ENCODE results near the gene CNKSR2. TPM values are rescaled to one million over a fixed set of nuclear protein-coding genes. Genes with fewer than 3 reads are reported as not detected.

The CNKSR2 gene
- under 1 TPM; 0.15 to 0.95 TPM for total RNA-seq
- long read RNA-seq, partial matches to known transcripts: 7 of 7 reads
- long read RNA-seq, other reads (novel, unspliced or antisense): 0 of 7 reads

GRCh38 chrX:21374163-21374993 lies at the start of gene CNKSR2:
TSS of gene CNKSR2 (plus strand) at chrX:21374418. CDS start at chrX:21374898, 480 bp downstream.
- DNase-seq (peak; percentile 24 to 30), ATAC-seq (peak; percentile 52)

GRCh38 chrX:21354725-21355124 lies 19.5 kb upstream of the CNKSR2 start:
- DNase-seq (no peak), ATAC-seq (no peak)
- intact Hi-C loops (cut with DNase I, micrococcal nuclease): no loop called here

More at GRCh38 chrX:21374163-21374993, at the start of gene CNKSR2:
- intact Hi-C loops (cut with DNase I, micrococcal nuclease): no loop called here

GRCh38 chrX:21355831-21356230 lies 18.4 kb upstream of the CNKSR2 start:
- DNase-seq (no peak), ATAC-seq (no peak)
- intact Hi-C loops (cut with DNase I, micrococcal nuclease): no loop called here

DNA sequence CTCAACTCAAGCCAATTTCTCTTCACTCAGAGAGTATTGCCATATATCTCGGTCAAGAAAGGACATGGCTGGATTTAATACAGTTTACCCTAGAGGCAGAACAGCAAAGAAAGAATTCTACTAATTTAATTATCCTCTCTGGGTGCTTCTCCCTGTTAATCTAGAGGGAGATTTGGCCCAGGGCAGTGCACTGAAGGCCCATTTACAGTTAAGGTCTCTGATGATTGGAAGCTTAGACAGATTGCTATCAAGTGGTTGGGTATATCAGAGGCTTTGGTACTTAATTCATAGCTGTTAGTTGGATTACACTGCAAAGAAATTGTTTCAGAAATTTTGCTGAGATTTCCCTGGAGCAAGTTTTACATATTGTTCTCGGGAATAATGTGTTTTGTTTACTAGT lies 4.6 kb upstream of the CNKSR2 start:
- no peak for DNase-seq
- intact Hi-C loops (cut with DNase I, micrococcal nuclease): no loop called here
- ATAC-seq: no peak

DNA sequence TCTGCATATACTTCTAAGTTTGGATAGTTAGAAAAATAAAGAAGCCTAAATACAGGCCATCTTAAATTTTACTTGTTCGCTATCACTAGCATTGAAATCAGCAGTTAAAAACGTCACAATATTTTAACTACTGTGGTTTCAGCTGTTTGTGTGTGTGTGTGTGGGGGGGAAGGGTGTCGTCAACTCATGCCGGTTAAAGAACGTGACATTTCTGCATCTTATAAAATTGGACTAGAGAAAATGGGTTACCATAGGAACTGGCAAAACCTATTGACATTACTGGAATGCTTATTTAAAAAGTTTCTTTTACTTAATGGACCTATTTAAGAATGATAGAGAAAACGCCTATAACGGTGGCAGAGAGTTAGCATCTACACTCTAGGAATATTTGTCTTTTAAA lies 1.2 kb upstream of the CNKSR2 start:
- DNase-seq: no peak
- ATAC-seq: no peak
- intact Hi-C loops (cut with DNase I, micrococcal nuclease): no loop called here

DNA sequence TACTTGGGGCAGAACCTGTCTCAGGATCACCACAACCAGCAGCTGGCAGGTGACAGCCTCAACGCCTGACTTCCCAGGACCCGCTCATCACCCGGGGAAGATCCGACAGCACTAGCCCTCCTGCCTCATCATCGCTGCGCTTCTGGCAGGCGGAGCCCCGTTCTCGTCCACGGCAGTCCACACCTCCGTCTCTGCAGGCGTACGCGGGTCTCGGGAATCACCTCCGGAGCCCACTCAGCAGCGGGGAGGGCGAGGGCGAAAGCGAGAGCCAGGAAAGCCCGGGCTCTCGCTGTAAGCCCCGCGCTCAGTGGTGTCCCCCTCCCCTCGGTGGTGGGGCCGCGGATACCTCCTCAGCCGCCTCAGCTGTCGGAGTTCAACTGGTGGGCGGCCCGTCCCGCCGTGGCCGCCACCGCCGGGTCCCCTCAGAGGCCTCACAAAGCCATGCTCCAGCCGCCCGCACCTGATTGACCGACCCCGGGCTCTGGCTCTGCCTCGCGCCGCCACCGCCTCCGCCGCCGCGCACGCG lies 518 bp upstream of the CNKSR2 start:
- ATAC-seq: no peak

DNA sequence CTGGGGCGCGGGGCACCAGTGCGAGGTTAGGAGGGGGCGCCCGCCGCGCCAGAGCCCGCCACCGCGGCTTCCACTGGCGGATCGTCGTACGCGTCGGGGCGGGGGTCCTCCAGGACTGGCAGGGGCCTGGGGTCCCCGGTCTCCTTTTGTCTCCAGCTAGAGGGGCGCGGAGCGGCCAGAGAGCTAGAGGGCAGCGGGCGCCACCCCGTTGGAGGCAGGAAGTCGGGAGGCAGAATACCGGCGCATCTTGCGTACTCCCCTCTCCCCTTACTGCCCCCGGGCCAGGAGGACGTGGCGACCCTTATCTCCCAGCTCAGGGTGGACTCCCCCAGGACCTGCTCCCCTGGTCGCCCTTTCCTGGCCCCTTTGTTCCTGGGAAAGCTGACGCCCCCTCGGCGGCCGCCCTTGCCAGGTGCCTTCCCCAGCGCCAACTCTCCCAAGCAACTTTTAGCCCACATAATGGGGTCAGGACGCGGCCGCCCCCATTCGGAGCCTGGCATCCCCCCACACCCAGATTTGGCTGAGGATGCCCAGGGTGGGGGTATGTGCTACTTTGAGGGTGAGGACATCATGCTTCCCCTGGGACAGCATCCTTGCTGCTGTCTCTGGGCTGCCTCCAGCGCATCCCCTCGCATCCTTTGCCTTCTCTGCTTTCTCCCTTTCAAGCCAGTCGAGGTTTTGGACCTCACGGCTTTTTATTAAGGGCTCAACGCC lies 933 bp downstream of the CNKSR2 start:
- DNase-seq (peak in 1 of 2 donors; percentile 9), ATAC-seq (no peak)
- intact Hi-C loops (cut with DNase I, micrococcal nuclease): no loop called here

More for the DNA sequence above, 518 bp upstream of the CNKSR2 start:
- DNase-seq: peak in 1 of 2 donors; percentile 39
- intact Hi-C loops (cut with DNase I, micrococcal nuclease): no loop called here

DNA sequence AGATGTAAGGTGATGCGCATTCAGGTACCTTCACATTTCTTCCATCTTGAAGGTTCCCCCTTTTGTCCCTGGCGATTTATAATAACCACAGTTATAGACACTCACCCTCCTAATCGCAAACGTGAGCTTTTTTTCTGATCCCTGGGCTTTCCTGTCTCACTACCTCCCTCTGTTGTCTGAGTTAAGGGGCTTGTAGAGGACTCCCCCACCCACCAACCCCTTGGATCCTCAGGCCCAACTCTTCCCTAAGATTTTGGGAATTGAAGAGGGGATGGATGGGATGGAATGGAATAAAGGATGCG lies 1.4 kb downstream of the CNKSR2 start:
- DNase-seq: no peak
- no peak for ATAC-seq
- intact Hi-C loops (cut with DNase I, micrococcal nuclease): no loop called here

DNA sequence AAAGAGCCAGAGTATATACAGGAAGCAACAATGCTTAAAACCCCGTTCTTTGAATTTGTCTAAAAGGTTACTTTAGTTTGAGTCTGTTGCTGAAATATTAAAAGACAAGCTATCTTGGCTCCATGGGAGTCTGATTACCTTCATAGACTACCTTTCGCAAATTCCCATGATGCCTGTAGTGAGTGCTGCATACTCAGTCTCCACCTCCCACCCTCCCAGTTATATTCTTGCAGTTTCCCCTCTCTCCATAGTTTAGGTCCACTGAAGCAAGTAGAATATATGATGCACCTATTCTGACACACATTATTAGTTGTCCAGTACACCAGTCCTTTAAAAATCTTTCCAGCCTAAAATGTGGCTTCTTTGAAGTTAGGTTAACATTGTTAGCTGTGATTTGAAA lies 2.4 kb downstream of the CNKSR2 start:
- ATAC-seq (no peak), DNase-seq (no peak)
- intact Hi-C loops (cut with DNase I, micrococcal nuclease): no loop called here

GRCh38 chrX:21379991-21380390 lies 5.8 kb downstream of the CNKSR2 start:
- ATAC-seq (no peak), DNase-seq (no peak)
- intact Hi-C loops (cut with DNase I, micrococcal nuclease): no loop called here

DNA sequence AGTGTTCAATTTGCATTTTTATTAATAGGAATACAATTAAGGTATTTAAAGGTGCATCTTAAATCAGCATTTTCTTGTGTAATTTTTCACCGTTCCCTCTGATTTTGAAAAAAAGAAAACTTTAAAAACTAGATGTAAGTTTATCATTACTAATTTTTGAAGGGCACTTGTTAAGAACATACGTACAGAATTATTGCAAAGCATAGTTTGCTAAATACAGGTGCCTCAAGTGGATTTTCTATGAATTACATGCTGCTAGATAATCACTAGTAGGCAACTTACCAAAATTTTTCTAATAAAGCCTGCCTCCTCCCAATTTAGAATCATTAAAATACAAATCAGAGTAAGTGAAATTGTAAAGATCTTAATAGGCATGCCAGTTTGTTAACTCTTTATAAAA lies 8.5 kb downstream of the CNKSR2 start:
- intact Hi-C loops (cut with DNase I, micrococcal nuclease): no loop called here
- DNase-seq: no peak
- ATAC-seq: no peak

GRCh38 chrX:21383546-21383945 lies 9.3 kb downstream of the CNKSR2 start:
- intact Hi-C loops (cut with DNase I, micrococcal nuclease): no loop called here
- DNase-seq (no peak), ATAC-seq (no peak)

DNA sequence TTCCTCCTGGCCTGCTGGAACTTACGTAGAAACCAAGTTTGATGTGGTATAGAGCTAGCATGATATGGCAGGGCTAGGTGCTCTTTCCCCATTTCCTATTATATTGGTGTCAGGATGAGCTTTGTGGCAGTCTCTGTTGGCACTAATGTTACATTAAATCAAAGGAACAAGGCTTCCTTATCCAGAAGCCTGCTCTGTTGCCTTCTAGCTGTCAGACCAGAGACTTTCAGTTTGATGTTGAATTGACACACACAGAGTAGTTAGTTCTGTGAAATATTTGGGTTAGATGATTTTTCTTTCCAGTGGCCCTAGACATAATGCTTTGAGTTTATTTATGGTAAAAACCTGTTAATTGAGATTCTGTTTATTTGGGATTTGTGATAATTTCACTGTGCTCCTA lies 10.0 kb downstream of the CNKSR2 start:
- intact Hi-C loops (cut with DNase I, micrococcal nuclease): no loop called here
- no peak for ATAC-seq
- no peak for DNase-seq

DNA sequence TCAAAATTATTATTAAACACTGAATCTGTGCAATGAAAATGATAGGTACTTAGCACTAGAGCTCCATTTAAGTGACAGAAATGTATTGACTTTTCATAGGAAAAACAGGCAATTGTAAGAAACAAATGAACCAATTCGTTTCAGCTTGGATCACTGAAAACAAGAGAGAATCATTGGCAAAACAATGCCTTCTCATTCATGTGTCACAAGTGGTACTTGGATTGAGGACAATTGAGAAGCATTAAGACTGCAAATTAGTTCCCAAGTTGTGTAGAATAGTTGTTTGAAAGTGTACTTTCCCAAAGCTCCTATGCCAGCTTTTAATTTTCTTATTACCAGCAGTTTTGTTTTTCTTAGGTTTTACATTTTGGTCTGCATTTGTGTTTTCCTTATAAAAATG lies 20.6 kb downstream of the CNKSR2 start:
- DNase-seq (no peak), ATAC-seq (no peak)
- intact Hi-C loops (cut with DNase I, micrococcal nuclease): no loop called here

- DNase-seq (no peak), ATAC-seq (no peak)
- intact Hi-C loops (cut with DNase I, micrococcal nuclease): no loop called here
Observed at GRCh38 chrX:21398426-21398825, 24.2 kb downstream of the CNKSR2 start.

DNA sequence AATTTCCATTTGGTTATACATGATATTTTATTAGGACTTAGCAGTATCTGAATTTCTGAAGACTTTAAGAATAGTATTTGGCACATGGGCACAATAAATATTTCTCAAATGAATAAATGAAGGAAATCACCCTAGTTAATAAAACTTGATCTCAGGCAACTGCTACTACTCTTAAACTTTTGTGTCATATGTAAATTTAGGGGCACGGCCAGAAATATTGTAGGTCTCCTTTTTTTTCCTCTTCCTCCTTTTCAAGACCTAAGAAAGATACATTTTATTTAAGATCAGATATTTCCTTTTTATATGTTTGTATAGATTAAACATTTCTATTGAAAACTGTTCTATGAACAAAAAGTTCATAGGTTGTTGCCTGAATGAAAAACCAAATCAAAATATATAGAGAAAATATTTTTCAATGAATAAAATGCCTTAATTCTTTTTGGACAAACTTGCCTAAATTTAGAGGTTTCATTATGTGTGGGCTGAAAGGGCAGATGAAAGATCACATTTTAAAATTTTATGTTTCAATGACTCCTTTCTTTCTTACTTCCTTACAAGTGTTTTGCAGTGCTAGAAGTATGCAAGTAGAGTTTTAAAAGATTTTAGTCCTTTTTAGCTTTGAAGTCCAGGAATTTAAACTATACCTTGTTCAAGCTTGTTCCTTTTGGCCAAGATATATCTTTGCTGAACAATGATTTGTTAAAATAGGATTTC lies 26.3 kb downstream of the CNKSR2 start:
- ATAC-seq (no peak), DNase-seq (no peak)
- intact Hi-C loops (cut with DNase I, micrococcal nuclease): no loop called here

GRCh38 chrX:21408307-21408706 lies 34.1 kb downstream of the CNKSR2 start:
- DNase-seq (no peak), ATAC-seq (no peak)
- intact Hi-C loops (cut with DNase I, micrococcal nuclease): no loop called here

DNA sequence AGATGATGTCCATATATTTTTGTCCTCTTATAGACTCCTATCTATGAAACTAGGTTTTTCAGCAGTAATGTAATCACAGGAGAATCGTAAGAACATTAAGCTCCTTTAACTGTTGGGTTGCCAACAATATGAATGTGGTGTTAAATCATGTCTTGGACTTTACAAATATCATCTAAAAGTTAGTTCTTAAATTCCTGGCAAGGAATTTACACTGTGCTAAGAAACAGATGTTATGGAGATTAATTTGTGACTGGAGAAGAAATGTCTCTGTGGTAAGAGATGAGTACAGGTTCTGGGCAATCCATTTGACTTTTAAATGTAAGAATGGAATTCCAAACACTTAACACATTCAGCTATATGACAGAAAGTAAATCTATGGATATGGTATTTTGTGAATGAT lies 34.6 kb downstream of the CNKSR2 start:
- intact Hi-C loops (cut with DNase I, micrococcal nuclease): no loop called here
- ATAC-seq (no peak), DNase-seq (no peak)

GRCh38 chrX:21412029-21412428 lies 37.8 kb downstream of the CNKSR2 start:
- intact Hi-C loops (cut with DNase I, micrococcal nuclease): no loop called here
- DNase-seq: no peak
- no peak for ATAC-seq

GRCh38 chrX:21412883-21413282 lies 38.7 kb downstream of the CNKSR2 start:
- DNase-seq: no peak
- intact Hi-C loops (cut with DNase I, micrococcal nuclease): no loop called here
- no peak for ATAC-seq
